Stimulated activated CD4-positive, alpha-beta T cell treated with anti-CD3 and anti-CD28 coated beads, Interleukin-4, amount 100 ng/mL, for 24 hours (primary cell): ENCODE measurements around the gene KRT8.
A peak's percentile ranks its signal among the peaks of the same experiment; 100 is the strongest.
"Not testable (repeated sequence)": the region's sequence is repeated elsewhere in the genome, so short reads cannot be mapped to it uniquely, and the experiment has no call there.

Source experiments
- DNase-seq: peaks from one replicate; pipeline ENCODE4 v3.0.0-alpha.2; 2020

The KRT8 gene

DNA sequence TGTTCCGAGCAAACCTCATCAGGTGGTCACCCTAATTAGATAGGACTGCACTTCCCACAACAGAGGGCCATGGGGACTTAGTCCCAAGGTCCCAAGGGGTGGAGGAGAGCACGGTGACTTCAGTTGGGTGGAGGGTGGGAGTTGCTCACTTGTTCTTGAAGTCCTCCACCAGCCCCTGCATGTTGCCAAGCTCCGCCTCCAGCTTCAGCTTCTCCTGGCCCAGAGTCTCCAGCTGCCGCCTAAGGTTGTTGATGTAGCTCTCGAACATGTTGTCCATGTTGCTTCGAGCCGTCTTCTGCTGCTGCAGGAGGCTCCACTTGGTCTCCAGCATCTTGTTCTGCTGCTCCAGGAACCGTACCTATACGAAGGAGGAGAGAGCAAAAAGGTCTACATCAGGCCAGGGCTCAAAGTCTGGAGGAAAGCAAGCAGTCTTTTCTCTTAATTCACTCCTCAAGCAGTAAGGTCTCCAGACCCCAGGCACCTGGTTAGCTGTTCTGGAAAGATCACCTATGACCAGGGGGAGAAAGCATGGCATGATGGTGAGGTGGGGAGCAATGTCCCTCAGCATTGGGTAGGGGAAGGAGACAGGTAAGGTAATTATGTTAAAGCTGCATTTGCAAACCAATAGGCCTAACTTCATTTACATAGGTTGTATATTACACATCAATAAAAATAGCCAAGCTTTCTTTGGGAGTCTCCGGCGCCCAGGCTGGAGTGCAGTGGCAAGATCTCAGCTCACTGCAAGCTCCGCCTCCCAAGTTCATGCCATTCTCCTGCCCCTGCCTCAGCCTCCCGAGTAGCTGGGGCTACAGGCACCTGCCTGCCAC is 2.9 kb downstream of the KRT8 start:
- DNase-seq, result no peak

DNA sequence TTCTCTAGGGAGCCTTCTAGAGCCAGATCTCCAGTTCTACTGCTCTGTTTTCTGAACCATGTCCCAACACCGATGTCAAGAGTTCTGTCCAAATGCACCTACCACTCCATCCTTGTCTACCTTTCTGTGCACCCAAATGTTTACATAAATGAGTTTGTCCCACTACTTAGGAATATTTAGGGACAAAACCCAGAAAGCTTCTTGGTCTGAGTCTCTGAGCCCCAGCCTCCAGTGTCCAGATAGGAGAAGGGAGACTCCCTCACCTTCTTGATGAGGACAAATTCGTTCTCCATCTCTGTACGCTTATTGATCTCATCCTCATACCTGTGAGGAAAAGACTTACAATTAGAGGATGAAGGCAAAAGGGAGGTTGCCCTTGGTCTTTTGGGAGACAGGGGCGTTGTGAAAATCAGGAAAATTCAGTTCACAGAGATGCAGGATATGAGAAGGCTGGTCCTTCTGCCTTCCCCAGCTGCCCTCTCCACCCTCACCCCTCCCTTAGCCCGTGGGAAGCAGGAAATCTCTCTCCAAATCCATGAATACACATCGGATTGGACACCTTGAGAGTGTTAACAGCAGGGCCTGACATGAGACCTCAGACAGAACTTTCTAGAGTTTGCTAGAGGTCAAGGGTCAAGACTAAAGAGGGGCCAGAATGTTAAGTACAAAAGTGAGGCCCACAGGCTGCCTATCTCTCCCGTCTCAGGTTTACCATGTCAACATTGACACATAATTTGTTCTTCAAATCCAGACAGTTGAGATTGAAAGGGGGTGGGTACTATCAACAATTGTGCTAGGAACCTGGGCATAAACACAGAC is 3.8 kb downstream of the KRT8 start:
- DNase-seq, result no peak

DNA sequence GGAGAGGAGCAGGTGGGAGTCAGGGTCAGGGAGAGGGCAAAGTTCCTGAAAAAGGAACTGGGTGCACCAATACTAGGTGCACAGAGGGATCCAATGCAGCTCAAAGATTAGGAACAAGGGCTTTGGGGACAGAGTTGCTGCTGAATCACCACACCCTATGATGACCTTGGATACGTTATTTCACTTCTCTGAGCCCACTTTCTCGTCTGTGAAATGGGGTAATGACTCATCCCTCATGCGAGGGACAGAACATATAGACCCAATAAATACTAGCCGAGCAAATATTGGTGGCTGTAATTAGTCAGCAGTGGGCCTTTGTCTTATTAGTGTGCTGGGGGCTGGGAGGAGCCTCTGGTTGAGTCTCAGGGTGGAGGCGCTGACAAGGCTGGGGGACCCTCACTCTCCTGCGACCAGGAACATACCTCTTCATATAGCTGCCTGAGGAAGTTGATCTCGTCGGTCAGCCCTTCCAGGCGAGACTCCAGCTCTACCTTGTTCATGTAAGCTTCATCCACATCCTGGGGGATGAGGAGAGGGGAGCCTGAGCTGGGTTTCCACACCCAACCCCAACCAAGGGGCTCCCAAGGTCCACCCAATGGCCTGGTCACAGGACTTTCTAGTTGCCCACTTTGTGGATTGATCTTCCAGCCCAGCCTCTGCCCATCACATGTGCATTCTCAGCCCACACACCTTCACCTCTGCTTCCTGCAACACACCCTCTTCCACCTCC is 4.5 kb downstream of the KRT8 start:
- DNase-seq, result no peak

DNA sequence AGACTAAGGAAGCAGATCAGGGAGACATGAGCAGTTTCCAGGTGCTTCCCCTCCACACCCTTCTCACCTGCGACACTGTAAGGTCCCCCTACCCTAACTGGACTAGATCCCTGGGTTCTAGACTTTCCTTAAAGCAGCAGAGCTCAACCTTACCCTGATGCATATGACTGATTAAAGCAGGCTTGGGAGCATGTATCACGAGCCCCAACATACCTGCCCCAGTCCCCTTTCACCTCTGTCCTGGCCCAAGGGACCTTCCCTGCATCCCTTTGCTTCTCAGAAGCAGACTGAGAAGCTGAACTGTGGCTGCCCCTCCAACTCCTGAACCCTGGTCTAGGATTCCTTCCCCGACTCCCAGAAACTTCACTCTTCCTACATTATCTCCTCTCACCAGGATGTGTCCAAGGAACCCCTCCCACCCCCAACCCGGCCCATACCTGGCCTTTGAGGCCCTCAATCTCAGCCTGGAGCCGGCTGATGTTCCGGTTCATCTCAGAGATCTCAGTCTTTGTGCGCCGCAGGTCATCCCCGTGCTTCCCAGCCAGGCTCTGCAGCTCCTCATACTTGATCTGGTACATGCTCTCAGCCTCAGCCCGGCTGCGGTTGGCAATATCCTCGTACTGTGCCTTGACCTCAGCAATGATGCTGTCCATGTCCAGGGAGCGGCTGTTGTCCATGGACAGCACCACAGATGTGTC is 5.4 kb downstream of the KRT8 start:
- DNase-seq, result no peak

DNA sequence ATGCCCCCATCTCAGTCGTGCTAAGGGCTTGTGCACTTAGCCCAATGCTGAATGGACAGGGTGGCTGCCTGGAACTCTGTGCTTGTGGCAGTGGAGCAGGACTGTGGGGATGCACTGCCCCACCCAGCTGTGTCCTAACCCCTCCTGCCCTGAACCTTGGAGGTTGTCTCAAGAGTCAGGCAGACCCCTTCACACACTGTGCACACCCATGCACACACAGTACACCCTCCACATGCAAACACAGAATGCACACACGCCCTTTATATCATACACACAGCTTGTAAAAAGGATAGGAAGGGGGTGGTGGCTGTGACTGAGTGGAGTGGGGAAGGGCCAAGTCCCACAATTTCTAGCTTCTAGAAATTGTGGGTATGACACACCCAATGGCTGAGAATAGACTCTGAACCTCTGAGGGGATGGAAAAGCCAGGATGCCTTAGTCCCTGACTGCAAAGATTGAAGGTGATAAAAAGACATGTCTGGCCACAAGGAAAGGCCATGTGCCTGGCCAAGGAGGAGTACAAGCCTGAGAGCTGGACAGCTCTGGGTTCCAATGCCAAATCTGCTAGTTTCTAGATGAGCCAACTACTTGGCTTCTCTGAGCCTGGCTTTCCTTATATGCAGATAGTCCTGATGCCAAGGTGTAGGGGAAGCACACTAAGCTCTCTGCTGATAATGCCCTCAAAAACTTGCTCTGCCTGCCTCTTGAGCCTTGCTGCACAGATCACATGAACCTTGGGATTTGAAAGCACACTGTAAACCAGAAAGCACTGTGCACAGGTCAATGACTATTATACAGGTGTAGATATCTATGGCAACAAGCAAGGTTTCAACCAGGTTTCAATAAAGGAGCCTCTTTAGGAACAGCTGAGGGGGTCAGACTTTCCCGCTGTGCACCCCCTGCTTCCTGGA is 8.4 kb downstream of the KRT8 start:
- no peak for DNase-seq

DNA sequence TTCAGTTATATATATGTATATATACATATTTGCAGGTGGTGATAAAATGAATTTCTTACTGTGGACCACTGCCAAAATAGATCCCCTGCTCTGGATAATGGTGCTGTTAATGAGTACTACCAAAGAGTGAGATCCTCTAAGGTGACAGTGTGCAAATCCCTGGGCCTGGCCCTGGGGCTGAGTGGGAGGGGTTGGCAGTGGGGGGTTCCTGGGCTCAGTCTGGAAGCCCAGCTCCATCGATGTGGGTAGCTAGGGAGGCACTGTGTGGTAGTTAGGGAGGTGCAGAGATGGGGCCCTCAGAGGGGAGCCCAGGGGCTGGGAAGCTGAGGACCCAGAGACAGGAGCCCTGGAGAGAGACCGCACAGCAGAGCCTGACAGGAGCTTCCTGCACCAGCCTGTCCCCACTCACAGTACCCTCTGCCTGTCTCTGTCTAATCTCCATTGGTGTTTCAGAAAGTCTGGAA is 9.1 kb downstream of the KRT8 start:
- no peak for DNase-seq

DNA sequence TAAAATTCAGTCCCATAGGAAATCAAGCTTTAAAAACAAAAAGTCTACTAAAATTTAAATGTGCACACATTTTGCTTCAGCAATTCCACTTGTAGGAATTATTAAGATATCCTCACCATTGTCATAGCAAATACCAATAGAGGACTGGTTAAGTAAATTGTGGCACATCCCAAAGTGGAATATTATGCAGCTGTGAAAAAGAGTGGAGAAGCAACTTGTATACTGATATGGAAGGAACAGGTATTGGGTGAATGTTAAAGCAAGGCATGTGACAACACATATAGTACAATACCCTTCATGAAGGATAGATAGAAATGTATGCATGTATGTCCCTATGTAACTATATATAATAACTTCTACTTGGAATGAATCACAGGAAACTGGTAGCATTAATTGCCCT is 11.9 kb downstream of the KRT8 start:
- DNase-seq, result no peak

DNA sequence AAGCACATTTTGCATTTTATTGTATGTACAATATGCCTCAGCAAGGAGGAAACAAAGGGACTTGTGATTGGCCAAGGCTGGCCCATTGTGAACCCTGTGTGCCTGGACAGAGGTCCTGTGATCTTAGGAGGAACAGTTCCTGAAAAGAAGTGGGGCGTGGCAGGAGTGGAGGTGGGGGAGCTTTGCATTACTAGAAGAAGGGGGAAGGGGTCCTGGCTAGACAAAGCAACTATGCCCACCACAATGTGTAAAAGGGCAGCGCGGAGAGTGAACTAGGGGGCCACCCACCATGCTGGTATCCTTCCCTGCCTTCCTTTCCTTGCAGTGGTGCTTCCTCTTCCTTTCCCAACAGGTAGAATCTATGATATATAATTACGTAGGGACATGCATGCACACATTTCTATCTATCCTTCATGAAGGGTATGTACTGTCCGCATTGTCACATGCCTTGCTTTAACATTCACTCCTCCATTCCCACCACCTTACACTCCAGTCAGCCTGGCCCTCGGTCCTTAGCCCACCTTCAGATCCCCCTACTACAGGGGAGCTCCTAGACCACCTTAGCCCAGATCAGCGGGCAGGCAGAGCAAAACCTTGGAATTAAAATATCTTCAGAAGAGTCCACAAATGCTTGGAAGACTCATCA is 12.5 kb downstream of the KRT8 start:
- no peak for DNase-seq

DNA sequence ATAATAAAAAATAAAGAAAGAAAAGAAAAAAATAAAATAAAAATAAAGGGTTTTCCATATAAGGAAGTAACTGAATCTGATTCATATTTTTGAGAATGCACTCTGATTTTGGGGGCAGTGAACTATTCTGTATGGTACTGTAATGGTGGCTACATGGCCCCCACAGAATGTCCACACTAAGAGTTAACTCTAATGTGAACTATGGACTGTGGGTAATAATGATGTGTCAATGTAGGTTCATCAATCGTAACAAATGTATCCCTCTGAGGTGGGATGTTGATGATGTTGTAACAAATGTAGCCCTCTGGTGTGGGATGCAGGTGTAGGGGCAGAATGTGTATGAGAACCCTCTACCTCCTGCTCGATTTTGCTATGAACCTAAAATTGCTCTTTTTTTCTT is 13.8 kb downstream of the KRT8 start:
- DNase-seq, result no peak

DNA sequence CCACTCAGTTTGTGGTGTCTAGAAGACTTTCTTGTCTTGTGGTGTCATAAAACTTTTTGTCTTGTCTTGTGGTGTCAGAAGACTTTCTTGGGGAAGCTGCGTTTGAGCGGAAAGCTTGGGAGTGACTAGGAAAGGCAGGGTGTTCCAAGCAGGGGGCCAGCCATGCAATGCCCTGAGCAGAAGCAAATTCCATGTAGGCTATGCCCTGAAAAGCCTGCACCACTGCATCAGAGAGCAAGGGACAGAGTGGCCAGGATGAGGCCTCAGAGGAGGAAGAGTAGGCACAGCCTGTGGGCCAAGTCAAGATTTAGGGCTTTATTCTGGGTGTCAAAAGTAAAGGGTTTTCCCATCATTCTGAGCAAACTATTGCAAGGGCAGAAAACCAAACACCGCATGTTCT is 14.5 kb downstream of the KRT8 start:
- no peak for DNase-seq

DNA sequence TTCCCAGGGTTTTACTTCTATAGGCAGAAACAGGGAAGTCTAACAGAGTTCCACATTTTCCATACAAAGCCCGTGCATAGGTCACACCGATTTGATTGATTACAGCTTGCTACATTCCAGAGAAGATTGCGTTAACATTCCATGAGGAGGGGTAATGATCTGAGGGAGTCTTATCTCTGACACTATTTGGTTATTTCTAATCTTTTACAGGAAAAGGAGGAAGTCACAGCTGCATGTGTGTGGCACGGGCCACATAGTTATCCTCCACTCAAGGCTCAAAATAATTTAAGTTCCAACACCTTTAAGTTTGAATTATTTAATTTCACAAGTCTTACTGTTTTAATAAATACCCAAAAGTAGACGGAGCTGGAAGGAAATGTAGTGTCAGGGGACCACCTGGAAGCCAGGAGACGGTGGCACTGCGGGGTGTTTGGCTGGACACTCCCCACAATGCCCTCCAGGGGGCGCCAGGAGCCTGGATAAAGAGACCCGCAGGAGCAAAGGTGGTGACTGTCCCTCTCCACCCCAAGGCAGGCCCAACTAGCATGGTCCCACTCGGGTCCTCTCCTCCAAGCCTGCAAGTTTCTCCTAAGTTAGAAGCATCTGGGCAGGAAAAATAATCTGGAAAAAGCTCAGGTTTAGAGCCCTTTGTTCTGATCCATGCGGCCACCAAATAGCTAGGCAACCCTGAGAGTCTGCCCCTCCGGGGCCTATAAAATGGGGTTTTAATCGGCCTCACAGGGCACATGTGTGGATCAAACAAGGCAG is 20.2 kb downstream of the KRT8 start:
- DNase-seq, result peak; percentile 84

DNA sequence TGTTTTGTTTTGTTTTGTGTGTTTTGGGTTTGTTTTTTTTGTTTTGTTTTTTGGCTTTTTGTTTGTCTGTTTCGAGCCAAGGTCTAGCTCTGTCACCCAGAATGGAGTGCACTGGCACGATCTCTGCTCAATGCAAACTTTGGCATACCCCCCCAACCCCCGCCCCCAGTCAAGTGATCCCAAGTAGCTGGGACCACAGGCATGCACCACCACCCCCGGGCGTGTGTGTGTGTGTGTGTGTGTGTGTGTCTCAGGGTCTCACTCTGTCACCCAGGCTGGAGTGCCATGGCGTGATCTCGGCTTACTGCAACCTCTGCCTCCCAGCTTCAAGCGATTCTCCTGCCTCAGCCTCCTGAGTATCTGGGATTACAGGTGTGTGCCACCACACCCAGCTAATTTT is 24.4 kb downstream of the KRT8 start:
- DNase-seq, result not testable (repeated sequence)

DNA sequence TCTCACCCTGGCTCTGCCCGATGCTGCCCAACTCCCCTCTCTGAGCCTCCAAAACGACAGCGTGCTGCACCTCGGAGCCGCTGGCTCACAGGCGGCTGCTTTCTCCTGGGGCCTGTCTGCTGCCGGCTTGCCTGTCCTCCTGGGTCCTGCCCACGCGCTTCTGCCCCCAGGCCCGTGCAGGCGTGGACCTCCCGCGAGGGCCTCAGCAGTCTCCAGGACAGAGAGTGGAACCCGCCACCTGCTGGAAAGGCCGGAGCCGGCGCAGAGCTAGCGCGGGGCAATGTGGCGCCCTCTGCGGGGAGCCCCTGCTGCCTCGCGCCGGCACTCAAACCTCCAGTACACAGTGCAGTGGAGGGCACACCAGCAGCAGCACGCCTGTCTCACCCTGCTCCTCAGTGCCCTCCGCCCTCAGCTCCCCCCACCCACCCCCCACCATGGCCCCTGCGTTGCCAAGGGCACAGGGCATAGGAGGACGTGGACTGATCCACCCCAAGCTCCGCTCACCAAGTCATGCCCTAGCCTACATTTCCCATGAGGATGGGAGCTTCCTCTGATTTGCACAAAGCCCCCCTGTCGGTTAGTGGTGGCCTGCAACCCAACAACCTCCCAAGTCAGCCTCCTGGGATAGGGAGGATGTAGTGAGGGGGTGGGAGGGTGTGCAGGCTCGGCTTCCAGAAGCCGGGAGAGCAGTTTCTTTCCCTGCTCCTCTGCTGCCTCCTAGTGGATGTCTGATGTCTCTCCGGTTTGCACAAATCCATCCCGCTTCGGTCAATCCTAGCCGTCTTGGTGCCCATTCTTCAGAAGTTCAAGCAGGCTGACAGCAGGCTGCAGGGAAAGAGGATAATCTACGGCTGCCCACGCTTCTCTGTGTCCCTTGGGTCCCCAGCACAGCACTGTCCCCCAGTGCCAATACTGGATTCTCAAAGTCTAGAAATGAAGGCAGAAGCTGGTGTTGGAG is 25.2 kb downstream of the KRT8 start:
- DNase-seq, result peak; percentile 74

DNA sequence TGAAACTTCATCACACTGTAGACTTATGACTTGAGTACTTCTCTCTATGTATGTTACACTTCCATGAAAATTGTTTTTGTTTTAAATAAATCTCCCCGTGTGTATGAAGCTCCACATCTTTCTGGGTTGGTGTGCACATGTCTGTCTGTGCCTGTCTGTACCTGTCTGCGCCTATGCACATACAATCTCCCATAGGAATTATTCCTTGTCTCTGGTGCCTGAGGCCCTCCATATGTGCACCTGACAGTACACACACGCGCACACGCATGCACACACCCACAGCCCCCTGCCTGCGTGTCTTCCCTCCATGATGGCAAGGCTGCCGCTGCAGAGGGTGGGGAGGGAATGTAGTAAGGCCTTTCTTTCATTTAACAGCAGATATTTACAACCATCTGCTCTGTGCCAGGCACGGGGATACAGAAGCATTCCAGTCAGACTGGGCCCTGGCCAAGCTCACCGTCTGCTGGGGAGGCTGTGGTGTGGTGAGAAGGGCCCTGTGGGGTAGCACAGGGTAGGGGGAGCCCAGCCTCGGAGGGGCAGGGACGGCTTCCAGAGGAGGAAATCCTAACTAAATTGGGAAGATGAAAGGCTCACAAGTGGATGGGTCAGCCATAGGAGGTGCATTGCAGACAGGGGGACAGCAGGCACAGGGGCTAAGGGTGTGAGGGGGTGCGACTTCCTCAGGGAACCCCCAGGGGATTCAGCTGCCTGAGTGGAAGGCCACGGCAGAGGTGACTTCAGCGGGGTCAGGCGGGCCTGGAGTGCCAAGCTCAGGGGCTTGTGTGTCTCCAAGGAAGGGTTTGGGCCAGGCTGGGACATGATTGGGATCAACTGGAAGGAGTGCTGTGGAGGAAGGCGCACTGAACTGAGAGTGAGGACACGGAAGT is 26.1 kb downstream of the KRT8 start:
- DNase-seq, result no peak

DNA sequence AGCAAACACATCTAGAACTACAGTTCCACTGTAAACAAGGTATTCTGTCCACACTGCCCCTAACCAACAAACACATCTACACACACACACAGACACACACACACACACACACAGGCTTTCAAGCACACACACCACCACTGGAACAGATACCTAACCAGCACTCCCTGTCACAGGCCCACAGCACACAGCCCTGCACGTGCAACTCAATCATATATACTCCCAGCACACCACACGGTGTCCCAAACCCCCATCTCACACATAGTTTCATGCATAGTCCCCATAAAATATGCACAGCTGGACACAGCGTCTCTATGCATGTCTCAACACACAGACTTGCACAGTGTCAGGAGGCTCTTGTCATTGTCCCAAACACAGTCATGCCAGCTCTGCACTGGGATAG is 27.6 kb downstream of the KRT8 start:
- DNase-seq, result no peak

DNA sequence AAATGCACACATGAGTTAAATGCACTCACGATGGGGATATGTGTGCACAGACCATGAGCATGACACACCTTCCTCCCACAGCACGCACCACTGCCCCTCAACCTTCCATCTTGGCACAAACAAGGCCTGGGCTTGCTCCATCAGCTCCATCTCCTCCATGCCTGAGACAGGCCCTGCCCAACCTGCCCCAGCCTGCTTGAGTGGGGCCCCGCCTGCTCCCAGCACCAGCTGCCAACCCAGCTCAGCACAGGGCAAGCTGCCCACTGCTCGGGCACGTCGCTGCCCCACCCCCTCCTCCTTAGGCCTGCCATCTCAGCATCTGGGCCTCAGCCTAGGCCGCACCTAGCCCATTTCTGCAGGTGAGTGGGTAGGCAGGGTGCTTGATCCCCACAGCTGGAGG is 28.5 kb downstream of the KRT8 start:
- no peak for DNase-seq

DNA sequence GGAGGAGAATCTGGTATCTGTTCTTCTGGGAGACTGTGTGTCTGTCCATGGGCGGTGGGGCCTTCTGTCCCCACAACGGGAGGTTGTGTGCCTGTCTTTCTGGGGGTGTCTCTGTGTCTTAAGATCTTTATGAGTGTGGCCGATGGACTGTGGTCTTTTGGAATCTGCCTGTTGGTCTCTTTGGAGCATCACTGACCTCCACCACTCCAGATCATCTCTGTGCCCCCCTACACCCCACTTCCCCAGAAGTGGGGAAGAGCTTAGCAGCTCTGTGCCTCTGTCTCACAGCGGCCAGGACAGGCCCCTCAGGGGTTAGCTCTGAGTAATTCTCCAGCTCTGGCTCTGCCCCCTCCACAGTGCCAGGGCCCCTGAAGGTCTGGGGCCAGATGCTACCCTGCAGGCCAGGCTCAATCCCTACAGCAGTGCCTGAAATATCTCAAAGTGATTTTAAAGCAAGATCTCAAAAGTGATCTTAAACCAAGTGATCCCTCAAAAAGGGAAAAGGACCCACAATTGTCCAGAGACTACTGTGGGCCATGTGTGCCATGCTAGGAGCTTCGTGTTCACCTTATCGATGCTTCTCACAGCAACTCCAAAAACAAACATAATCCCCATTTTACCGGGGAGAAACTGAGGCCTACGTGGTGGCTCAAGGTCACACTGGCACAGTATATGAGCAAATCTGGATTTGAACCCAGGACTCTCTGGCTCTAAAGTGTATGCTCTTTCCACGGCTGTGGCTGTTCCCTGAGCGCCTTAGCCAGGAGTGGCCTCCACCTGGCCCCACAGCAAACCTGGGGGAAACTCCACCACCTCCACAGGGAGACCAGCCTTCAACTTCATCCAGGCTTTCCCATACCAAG is 30.1 kb downstream of the KRT8 start:
- DNase-seq, result no peak
